Astrocyte (in vitro differentiated cells and primary cell): ENCODE results near the gene IL16. TPM values are rescaled to one million over a fixed set of nuclear protein-coding genes. Genes with fewer than 3 reads are reported as not detected.

Source experiments
- DNase-seq: peaks from one replicate; pipeline ENCODE4 v3.0.0-alpha.2; 2010; ENCODE audit warnings: low read depth
- FAIRE-seq: peaks from 2 replicates; lab custom pipeline; 2011; peaks lifted over from hg19 to GRCh38; lab: Jason Lieb, UNC
- H2AFZ ChIP-seq: 2 replicates; pipeline ENCODE4 v1.6.0; 2012; ENCODE audit warnings: low read depth, low read length, inconsistent platforms
- H3K27ac ChIP-seq: 2 replicates; pipeline ENCODE4 v1.5.1; 2011; ENCODE audit warnings: low read depth, low read length, inconsistent platforms
- H3K27me3 ChIP-seq: 2 replicates; pipeline ENCODE4 v1.6.0; 2011; ENCODE audit warnings: low read length, inconsistent platforms; ENCODE audit not compliant: insufficient read depth
- H3K36me3 ChIP-seq: 2 replicates; pipeline ENCODE4 v1.5.1; 2011; ENCODE audit warnings: low read length, inconsistent platforms; ENCODE audit not compliant: insufficient read depth
- H3K4me1 ChIP-seq: 2 replicates; pipeline ENCODE4 v1.5.1; 2011; ENCODE audit warnings: low read length, inconsistent platforms; ENCODE audit not compliant: insufficient read depth
- H3K4me2 ChIP-seq: 2 replicates; pipeline ENCODE4 v1.6.0; 2012; ENCODE audit warnings: low read length, inconsistent platforms
- H3K4me3 ChIP-seq: 2 replicates; pipeline ENCODE4 v1.5.1; 2011; ENCODE audit warnings: low read depth, mild to moderate bottlenecking, low read length, inconsistent platforms; ENCODE audit not compliant: insufficient read depth
- H3K79me2 ChIP-seq: 2 replicates; pipeline ENCODE4 v1.6.0; 2012; ENCODE audit warnings: mild to moderate bottlenecking, low read length, inconsistent platforms; ENCODE audit not compliant: insufficient read depth
- H3K9ac ChIP-seq: 2 replicates; pipeline ENCODE4 v1.6.0; 2012; ENCODE audit warnings: mild to moderate bottlenecking, low read length, inconsistent platforms
- H3K9me3 ChIP-seq: 2 replicates; pipeline ENCODE4 v1.5.1; 2012; ENCODE audit warnings: low read depth, mild to moderate bottlenecking, low read length, inconsistent platforms; ENCODE audit not compliant: insufficient read depth
- H4K20me1 ChIP-seq: 2 replicates; pipeline ENCODE4 v1.6.0; 2012; ENCODE audit warnings: low read length, inconsistent platforms; ENCODE audit not compliant: insufficient read depth
- H3K27ac Mint-ChIP-seq: one replicate; pipeline ENCODE4 v1.8.0; 2021; ENCODE audit warnings: mild to moderate bottlenecking, mixed read lengths; ENCODE audit not compliant: unreplicated experiment
- H3K27me3 Mint-ChIP-seq: one replicate; pipeline ENCODE4 v1.8.0; 2021; ENCODE audit warnings: low read depth, mixed read lengths; ENCODE audit not compliant: unreplicated experiment
- H3K36me3 Mint-ChIP-seq: one replicate; pipeline ENCODE4 v1.8.0; 2021; ENCODE audit warnings: low read depth, mixed read lengths; ENCODE audit not compliant: unreplicated experiment
- H3K4me1 Mint-ChIP-seq: one replicate; pipeline ENCODE4 v1.8.0; 2021; ENCODE audit warnings: low read depth, mixed read lengths; ENCODE audit not compliant: unreplicated experiment
- H3K4me3 Mint-ChIP-seq: one replicate; pipeline ENCODE4 v1.8.0; 2021; ENCODE audit warnings: mild to moderate bottlenecking, moderate library complexity, mixed read lengths; ENCODE audit not compliant: unreplicated experiment
- H3K9me3 Mint-ChIP-seq: one replicate; pipeline ENCODE4 v1.8.0; 2021; ENCODE audit warnings: mild to moderate bottlenecking, mixed read lengths; ENCODE audit not compliant: unreplicated experiment
- EZH2 ChIP-seq: IDR thresholded peaks from 2 replicates; pipeline ENCODE4 v1.6.1; 2012; ENCODE audit warnings: mild to moderate bottlenecking, low read length, inconsistent platforms; ENCODE audit not compliant: insufficient read depth
- total RNA-seq: library from RNA; stranded (reverse); gene quantifications from 2 replicates; pipeline ENCODE4 v1.2.1, GENCODE V29; 2021
- TF ChIP-seq, protein P1 (sequence below): IDR thresholded peaks from 2 replicates; pipeline ENCODE4 v1.5.1; 2011; ENCODE audit warnings: low read depth, mild to moderate bottlenecking, inconsistent platforms, low read length, moderate library complexity; ENCODE audit not compliant: insufficient read depth

The IL16 gene
- total RNA-seq, 1 donor from 2014 or later = 0.36 TPM

DNA sequence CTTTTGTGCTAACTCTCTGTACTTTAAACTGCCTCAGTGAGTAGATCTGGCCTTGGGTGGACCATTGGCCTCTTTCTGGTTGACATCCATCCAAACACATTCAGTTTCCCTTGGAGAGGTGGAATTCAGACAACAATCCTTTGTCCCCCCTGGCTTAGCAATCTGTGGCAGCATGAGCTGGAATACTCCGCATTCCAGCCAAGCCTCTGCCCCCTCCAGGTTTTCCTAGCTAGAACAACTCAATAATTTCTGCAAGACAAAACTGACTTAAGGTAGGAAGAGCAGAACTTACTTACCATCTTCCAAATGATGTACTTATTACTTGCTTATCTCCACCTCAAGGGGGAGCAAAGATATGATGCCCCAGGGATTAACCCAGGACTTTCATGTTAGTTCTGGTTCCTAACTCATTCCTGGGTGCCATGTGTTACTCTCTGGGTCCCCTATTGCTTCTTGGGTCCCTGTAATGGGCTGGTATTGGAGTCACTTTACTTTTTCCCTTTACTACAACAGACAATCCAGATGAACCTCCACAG, 21.8 kb upstream of the IL16 start:
- TF ChIP-seq, protein P1, sequence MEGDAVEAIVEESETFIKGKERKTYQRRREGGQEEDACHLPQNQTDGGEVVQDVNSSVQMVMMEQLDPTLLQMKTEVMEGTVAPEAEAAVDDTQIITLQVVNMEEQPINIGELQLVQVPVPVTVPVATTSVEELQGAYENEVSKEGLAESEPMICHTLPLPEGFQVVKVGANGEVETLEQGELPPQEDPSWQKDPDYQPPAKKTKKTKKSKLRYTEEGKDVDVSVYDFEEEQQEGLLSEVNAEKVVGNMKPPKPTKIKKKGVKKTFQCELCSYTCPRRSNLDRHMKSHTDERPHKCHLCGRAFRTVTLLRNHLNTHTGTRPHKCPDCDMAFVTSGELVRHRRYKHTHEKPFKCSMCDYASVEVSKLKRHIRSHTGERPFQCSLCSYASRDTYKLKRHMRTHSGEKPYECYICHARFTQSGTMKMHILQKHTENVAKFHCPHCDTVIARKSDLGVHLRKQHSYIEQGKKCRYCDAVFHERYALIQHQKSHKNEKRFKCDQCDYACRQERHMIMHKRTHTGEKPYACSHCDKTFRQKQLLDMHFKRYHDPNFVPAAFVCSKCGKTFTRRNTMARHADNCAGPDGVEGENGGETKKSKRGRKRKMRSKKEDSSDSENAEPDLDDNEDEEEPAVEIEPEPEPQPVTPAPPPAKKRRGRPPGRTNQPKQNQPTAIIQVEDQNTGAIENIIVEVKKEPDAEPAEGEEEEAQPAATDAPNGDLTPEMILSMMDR = no peak
- TF ChIP-seq EZH2 = no peak
- FAIRE-seq = no peak
- peaks cover 10% of the 10 kb centered on the region for H3K27me3 Mint-ChIP-seq

DNA sequence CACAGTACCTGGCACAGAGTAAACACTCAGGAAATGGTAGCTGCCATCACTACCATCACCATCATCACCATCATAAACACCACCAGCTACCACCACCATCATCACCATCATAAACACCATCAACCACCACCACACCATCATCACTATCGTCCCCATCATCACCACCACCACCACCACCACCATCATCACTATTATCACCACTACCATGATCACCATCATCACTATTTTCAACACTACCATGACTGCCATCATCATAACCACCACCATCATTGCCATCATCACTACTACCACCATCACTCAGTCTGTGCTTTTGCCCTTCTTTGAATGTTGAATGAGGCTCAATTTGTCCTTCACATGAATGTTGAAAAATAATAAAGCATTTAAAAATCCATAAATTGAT, 21.2 kb upstream of the IL16 start:
- no peak for TF ChIP-seq EZH2
- TF ChIP-seq, protein P1 = no peak

More for the DNA sequence above, 21.8 kb upstream of the IL16 start:
- no peaks in the 10 kb centered on the region for H3K9me3 Mint-ChIP-seq
- H3K4me3 Mint-ChIP-seq = no peak overlapping the region
- no peaks in the 10 kb centered on the region for H3K9me3 ChIP-seq
- peaks cover 2% of the 10 kb centered on the region for H3K27me3 ChIP-seq
- H4K20me1 ChIP-seq = no peaks in the 10 kb centered on the region
- H3K4me1 Mint-ChIP-seq = no peaks in the 10 kb centered on the region
- no peaks in the 10 kb centered on the region for H3K79me2 ChIP-seq
- H3K4me2 ChIP-seq = no peak overlapping the region
- DNase-seq = no peak
- H3K4me1 ChIP-seq = no peaks in the 10 kb centered on the region
- H3K36me3 Mint-ChIP-seq = no peaks in the 10 kb centered on the region
- no peak overlapping the region for H3K27ac ChIP-seq
- no peak overlapping the region for H3K4me3 ChIP-seq
- H3K9ac ChIP-seq = no peak overlapping the region
- no peaks in the 10 kb centered on the region for H3K36me3 ChIP-seq
- H2AFZ ChIP-seq = no peak overlapping the region
- no peak overlapping the region for H3K27ac Mint-ChIP-seq

DNA sequence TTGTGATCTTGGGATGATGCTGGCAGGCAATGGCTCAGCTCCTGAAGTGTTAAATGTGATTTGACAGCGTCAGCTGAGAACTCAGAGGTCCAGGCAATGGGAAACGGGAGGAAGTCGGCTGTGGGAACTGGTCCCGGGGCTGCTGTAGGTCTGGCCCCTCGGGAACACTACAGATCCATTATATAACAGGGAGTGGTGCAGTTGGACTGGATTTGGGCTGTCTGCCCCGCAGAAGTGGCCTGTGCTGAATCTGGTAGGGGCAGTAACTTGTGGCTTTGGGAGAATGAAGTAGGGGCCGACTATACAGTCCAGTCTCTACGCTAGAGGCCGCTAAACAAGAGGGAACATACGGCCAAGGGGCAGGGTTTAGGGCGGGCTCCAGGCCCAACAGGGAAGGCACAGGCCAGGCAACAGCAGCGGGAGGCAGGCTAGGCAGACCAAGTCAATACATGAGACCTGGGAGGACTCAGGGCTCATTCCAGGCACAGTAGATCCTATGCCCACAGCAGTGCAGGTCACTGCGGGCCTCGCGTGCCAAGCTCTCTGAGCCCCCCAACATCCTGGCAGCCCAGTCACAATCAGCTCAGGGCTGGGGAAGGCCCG, 20.3 kb upstream of the IL16 start:
- H3K4me1 Mint-ChIP-seq = no peaks in the 10 kb centered on the region
- H3K36me3 ChIP-seq = no peaks in the 10 kb centered on the region
- H3K36me3 Mint-ChIP-seq = no peaks in the 10 kb centered on the region
- H3K4me3 ChIP-seq = no peak overlapping the region
- H3K4me3 Mint-ChIP-seq = no peak overlapping the region
- no peak overlapping the region for H3K4me2 ChIP-seq
- no peaks in the 10 kb centered on the region for H3K4me1 ChIP-seq
- H3K9me3 Mint-ChIP-seq = no peaks in the 10 kb centered on the region
- no peak for FAIRE-seq
- no peak overlapping the region for H3K27ac ChIP-seq
- H3K27me3 Mint-ChIP-seq = peaks cover 10% of the 10 kb centered on the region
- H3K9ac ChIP-seq = no peak overlapping the region
- H3K27me3 ChIP-seq = peaks cover 5% of the 10 kb centered on the region
- no peak overlapping the region for H3K27ac Mint-ChIP-seq
- TF ChIP-seq, protein P1 = no peak
- no peak for TF ChIP-seq EZH2
- H3K9me3 ChIP-seq = no peaks in the 10 kb centered on the region
- no peaks in the 10 kb centered on the region for H3K79me2 ChIP-seq
- DNase-seq = no peak
- H2AFZ ChIP-seq = no peak overlapping the region
- no peaks in the 10 kb centered on the region for H4K20me1 ChIP-seq

More for the DNA sequence above, 21.2 kb upstream of the IL16 start:
- H2AFZ ChIP-seq = no peak overlapping the region
- peaks cover 2% of the 10 kb centered on the region for H3K27me3 ChIP-seq
- FAIRE-seq (no peak), DNase-seq (no peak)
- H4K20me1 ChIP-seq = no peaks in the 10 kb centered on the region
- no peak overlapping the region for H3K4me3 ChIP-seq
- H3K4me2 ChIP-seq = no peak overlapping the region
- no peak overlapping the region for H3K27ac Mint-ChIP-seq
- H3K79me2 ChIP-seq = no peaks in the 10 kb centered on the region
- no peaks in the 10 kb centered on the region for H3K36me3 Mint-ChIP-seq
- H3K9ac ChIP-seq = no peak overlapping the region
- H3K9me3 ChIP-seq = no peaks in the 10 kb centered on the region
- no peaks in the 10 kb centered on the region for H3K36me3 ChIP-seq
- H3K9me3 Mint-ChIP-seq = no peaks in the 10 kb centered on the region
- no peaks in the 10 kb centered on the region for H3K4me1 ChIP-seq
- H3K4me3 Mint-ChIP-seq = no peak overlapping the region
- H3K4me1 Mint-ChIP-seq = no peaks in the 10 kb centered on the region
- peaks cover 10% of the 10 kb centered on the region for H3K27me3 Mint-ChIP-seq
- no peak overlapping the region for H3K27ac ChIP-seq
